Activated CD4-positive, alpha-beta T cell treated with anti-CD3 and anti-CD28 coated beads for 48 hours (primary cell): Measurements from ENCODE around the gene CCNQ.
"Not testable (repeated sequence)": the region's sequence is repeated elsewhere in the genome, so short reads cannot be mapped to it uniquely, and the experiment has no call there.

Source experiments
- DNase-seq: peaks from one replicate; pipeline ENCODE4 v3.0.0-alpha.2; 2020

Gene CCNQ

DNA sequence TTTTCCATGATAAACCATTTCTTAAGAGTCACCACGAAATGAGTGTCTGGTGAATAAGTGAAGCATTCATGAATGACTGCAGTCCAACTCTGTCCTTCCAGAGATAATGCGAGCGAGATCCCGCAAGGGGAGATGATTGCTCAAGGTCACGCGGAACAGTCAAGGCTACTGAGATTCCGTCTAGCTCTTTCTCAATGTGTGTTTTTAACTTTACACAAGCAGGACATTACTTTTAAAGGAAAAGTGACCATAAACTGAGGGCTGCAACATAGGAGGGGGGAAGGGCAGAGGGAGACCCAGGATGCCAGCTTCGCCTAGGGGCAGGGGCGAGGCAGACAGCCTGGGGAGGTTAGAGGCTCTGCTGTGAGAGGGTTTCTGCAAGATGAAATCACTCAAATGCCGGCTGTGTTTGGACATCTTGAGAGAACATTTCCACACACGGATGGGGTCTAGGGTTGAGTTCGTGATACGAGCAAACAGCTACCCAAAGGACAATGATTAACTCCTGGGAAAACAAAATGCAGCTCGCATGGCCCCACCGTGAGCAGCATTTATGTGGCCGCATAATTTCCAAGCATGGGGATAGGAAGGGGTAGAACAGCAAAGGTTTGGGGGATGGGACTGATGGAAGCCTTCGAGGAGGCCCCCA, 23.8 kb upstream of the CCNQ start:
- no peak for DNase-seq

DNA sequence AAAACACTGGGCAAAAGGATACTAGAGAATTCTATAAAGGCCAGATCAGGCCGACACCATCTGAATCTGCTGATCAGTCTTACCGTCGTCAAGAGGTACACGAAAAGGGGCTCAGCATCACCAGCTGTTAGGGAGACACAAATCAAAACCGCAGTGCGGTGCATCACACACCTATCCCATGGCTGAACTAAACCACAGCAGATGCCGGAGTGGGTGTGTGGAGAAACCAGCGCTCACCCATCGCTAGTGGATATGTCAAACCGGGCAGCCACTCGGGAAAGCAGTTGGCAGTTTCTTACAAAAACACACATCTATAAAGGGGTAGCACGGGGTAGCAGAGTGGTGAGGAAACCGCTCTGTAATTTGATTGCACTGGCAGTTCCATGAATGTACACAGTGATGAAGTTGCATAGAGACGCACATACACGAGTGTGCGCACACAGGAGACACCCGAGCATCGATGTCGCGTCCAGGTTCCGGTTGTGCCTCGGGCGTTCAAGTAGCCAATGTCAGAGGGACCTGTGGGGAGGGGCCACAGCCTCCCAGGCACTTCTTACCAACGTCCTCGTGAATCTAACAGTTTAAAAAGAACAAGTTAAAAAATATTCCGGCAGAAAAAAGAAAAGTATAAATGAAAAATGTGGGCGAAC, 23.1 kb upstream of the CCNQ start:
- DNase-seq, result no peak

DNA sequence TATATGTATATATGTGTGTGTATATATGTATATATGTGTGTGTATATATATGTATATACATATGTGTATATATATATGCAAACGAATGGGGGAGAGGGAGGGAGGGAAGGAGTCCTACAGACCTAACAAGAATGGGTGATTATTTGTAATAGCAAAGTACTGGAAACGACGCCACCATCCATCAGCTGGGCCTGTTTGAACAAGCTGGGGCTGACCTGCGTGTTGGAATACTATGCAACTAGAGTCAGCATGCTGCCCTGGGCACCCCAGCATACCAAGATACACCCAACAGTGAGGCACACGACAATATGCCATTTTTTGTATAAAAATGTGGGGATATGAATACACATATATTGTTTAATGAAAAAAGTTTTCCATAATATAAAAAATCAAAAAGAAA, 21.6 kb upstream of the CCNQ start:
- no peak for DNase-seq

DNA sequence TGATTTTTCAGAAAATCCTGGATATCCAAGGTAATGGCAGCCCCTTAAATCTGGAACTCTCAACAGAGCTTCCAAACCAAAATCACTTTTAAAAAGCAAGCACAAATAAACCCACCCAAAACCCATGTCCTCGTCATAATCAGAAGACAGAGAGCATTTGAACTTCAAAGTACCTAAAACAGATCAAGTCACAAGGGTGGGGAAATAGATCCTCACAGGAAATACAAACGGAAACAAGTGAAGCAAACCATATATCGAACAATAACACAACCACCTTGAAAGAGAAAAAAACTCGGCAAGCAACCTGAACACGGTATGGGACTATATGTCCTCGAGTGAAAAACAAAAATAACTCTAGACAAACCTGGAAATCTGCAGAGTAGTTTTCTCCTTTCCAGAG, 15.9 kb upstream of the CCNQ start:
- no peak for DNase-seq

DNA sequence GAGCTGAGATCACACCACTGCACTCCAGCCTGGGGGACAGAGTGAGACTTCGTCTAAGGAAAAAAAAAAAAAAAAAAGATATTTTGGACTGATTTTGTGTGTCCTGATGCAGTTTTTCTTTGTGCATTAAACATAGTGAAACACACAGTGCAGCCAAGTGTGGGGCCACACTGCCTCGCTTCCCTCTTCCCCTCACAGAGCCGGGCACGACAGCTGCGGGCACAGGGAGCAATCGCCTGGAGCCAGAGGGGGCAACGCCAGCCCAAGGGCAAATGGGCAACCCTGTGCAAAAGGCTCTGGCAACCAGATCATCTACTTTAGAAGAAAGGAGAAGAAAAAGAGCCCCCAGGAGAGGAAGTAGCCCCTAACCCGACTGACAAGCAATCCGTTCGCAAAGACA, 13.5 kb upstream of the CCNQ start:
- DNase-seq, result no peak

DNA sequence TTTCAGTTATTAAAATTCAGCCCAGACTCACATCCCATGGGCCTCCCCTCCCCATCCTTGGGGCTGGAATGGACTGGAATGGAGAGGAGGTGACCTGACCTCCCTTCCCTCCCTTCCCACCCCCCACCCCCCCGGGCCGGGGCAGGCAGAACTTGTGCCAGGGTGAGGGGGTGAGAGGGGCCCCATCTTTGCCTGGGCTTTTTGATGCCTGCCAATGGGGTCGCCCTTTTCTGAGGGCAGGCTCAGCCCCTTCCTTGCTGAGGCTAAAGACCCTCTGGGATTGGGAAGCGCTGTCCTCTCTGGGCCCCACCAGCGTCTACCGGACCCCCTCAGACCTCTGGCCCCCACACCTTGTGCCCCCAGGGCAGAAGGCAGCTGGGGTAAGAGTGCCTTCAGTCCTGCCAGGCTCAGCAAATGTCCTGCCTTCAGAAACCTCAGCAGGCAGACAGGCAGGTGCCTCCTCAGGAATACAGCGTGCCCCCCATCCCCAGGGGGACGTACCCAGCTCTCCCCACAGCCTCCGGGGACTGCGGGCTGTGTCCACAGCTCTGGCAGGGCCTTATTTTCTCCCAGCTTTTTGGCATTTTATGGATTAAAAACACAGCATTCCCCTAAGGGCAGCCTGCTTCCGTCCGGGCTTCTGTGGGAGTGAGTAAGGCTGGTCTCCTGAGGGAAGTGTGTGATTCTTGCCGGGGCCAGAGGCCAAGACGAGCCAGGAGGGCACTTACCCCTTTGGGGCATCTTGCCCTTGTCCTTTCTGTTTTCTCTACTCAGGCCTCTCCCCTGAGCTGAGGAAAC, 12.6 kb upstream of the CCNQ start:
- no peak for DNase-seq

DNA sequence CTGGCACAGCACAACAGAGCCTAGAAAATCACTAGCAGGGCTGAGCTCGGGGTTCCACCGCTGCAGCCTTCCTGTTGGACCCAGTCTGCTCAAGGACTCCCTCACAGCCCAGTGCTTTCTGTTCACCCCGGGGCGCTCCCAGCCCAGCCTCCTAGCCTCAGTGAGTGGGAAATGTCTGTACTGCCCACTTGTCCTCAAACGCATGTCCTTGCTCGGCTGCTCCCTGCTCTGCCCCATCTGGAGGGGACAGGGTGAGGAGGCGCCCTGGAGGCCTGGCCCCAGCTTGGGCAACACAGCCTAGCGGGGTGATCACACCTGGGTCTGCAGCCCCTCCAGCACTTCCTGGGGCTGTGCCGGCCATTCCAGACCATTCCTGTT, 11.9 kb upstream of the CCNQ start:
- no peak for DNase-seq

DNA sequence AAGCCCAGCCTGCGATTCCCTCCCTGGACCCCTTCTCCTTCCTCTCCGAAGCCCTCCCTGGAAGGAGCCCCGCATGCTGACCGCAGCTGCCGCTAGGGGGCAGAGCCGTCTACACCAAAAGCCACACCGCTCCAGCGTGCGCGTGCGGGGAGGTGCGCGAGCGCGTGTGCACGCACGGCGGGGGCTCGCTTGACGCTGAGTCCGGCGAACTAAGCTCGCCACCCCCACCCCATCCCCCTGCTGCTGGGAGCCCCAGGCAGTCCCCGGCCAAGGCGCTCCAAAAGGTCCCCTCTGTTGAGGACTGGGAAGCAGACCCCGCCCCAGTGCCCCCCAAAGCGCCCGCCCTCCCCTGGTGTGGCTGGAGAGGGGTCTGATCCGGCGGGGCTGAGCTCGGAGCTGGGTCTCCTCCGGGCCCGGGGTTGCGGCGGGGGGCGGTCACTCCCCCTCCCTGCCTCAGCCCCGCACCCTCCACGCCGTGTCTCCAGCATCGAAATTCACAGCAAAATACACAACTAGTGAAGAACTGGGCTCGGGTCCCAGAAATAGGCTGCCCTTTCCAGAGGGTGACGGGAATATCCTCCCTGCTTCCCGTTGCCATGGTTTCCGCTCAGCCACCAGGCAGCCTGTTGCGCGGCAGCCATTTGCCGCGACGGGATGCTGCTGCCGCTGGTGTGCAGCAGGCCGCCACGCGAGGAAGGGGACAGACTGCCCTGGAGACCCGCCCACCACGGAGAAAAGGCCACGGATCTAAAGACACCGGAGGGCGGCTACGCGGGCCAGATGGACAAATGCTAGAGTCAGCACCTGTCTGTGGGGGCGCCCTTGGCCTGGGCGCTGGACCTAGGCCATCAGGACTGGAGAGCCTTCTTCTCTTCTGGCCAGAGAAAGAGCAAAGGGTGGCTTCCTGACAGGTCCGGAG, 11.2 kb upstream of the CCNQ start:
- peak; percentile 84 for DNase-seq

DNA sequence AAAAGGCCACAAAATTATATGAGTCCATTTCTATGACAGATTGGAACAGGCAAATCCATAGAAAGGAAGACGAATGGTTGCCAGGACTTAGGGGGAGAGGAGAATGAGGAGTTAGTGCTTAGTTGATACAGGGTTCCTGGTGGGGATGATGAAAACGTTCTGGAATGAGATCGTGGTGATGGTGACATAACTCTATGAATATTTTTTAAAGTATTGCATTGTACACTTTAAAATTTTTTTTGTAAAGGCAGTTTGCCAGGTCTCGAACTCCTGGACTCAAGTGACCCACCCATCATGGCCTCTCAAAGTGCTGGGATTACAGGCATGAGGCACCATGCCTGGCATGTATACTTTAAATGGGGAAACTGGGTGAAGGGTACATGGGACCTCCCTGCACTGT, 9.9 kb upstream of the CCNQ start:
- no peak for DNase-seq

DNA sequence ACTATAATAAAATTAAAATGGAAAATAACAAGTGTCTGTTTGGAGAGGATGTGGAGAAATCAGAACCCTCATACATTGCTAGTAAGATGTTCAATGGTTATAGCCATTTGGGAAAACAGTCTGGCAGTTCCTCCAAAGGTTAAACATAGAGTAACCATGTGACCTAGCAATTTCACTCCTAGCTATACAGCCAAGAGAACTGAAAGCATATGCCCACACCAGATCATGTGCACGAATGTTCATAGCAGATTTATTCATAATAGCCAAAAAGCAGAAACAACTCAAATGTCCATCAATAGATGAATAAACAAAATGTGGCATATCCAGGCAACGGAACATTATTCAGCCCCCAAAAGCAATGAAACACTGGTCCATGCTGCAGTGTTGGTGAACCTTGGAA, 9.4 kb upstream of the CCNQ start:
- DNase-seq, result no peak

DNA sequence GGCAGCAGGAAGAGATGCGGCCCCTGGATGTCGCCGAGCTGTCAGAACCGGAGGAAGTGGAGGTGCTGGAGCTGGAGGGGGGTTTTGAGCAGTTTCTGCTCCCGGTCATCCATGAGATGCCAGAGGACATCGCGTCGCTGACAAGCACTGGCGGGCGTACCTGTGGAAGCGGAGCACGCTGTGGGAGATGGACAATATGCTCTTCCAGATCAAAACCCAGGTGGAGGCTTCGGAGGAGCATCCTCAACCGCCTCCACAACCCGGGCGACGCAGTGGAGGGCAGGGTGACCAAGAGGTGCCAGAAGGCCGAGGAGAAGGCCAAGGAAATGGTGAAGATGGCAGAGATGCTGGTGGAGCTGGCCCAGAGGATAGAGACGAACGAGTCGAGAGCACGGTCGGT, 7.6 kb upstream of the CCNQ start:
- DNase-seq, result no peak

DNA sequence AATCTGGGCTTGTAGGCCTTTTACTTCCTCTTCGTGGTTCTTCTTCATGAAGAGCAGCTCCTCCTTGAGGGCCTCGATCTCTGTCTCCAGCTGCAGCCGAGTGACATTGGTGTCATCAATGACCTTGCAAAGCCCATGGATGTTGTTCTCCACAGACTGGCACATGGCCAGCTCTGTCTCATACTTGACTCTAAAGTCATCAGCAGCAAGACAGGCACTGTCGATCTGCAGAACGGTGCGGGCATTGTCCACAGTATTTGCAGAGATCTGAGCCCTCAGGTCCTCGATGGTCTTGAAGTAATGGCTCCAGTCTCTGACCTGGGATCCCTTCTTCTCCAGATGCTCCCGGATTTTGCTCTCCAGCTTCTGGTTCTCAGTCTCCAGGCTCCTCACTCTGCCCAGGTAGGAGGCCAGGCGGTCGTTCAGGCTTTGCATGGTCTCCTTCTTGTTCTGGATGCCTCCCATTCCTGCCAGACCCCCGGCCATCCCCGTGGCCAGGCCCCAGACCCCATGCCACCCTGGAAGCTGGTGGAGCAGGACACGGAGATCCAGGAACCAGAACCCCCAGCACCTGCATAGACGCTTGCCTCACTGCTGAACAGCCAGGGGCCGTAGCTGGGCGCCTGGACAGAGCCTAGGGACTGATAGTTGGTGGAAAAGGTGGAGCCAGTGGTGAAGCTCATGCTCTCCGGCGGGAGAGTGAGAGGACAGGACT, 5.9 kb upstream of the CCNQ start:
- not testable (repeated sequence) for DNase-seq

DNA sequence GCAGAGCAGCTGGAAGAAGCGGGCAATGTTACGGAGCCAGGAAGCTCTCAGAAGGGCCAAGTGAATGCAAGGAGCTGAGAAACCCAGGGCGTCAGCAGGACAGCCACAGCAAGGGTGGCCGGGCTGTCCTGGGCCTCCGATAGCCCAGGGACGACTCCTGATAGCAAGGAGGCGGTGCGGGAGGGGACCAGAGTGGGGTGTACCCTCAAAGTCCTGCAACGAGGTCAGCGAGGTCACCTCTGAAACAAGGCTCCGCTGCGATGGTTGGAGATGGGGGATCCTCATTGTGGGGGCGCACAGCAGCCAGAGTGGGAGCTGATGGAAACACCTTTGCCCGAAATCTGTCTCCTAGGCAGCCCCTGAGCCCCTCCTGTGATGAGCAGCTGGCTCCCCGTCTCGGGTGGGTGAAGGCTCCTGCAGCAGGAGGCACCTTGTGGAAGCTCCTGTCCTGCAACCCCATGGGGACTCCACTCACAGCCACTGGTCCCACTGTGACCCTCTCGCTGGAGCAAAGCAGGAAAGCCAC, 4.3 kb upstream of the CCNQ start:
- no peak for DNase-seq

DNA sequence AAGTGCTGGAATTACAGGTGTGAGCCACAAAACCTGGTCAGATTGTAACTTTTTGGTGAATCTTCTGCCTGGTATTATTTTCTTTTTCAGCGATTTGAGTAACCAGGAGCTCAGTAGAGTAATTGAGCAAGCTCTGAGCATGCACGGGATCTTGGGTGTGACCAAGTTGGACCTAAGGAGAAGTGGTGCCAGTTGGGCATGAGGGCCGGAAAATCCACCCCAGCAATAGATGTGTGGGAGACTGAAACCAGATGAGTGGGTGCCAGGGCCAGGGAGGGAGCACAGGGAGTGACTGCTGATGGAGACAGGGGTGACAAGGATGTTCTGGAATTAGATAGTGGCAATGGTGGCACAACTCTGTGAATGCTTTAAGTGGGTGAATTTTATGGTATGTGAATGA, 3.7 kb upstream of the CCNQ start:
- DNase-seq, result no peak

DNA sequence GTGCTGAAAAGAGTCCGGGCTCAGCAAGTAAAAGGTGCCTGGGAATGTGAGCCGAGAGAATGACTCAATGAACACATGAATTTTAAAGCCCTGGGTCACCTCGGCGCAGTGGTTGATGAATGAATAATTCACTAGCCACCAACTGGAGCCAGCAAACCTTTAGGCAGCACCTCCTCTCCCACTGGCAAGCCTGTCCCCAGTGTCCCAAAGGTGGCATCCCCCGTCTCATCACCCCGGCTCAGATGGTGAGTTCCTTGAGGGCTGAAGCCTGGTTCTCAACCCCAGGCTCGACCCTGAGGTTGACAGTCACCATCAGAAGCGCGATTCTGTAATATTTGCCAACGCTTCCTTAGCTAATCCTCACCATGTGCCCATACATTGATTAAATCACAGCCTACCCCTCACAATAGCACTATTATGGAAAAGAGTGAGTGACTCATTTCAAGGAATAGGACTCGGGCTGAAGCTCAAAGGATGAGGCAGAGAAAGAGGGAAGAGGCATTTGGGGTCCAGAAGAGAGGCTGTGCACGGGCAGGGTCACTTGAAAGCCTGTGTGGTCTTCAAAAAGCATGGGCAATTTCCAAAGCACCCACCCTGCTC, 2.7 kb upstream of the CCNQ start:
- DNase-seq, result no peak

DNA sequence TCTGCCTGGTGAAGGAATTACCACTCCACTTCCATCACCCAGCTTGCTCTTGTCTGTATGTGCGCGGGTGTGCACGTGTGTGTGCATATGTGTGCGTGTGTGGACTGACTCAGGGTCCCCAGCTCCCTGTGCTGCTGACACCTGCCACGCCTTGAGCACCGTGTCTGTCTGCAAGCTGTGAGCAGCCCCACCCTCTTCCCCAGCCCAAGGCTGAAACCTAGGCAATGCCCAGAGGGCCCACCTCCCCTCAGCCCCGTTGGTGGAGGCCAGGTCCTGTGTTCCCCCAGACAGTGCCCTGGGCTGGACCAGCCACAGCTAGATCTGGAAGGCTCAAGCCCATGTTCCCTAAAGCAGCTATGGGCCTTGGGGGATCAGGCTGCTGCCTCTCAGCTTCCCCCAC, 2.0 kb upstream of the CCNQ start:
- DNase-seq, result no peak

DNA sequence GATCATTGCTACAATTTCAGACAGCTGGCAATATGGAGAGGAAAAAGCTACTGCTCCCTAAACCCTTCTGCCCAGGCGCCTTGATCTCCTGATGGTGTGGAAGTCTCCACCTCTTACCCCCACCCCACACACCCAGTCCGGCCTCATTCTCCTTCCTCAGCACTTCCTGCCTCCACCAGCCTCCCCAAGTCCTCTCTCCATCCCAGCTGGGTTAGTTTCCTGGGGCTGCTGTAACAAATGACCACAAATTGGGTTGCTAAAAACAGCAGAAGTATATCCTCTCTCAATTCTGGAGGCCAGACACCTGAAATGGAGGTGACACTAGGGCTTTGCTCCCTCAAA, 1.1 kb upstream of the CCNQ start:
- peak; percentile 13 for DNase-seq

DNA sequence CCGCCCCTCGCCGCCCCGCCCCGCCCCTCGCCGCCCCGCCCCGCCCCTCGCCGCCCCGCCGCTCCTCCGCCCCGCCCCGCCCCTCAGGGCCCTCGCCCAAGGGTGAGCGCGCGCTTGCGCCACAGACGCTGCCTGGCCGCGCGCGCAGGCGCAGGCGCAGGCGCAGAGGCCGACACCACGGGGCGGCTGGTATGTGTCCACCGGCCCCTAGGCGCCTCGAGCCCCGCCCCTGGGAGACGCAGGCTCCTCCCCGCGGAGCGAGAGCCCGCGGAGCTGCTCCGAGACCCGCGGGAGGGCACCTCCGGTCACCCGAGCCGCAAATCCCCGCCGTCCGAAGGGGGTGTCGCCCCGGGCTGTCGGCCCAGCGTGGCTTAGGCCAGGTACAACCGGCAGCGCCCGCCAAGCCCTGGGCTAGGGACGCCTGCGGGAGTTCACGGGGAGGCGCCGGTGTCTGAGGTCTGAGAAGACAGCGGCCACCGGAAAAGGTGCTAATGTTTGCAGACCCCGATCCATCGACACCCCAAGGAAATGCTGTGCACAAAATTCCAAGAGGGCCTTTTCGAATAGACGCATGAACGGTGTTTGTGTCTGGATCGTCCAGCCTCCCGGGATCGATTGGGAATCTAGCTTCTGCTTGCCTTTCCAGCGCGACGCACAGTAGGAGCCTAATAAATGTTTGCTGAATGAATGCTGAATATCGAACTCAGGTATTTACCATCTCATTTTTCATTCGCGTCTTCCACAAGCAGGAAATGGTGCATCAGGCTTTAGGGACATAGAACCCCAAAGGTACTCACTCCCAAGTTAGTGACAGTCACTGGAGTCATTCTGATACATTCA, 473 bp upstream of the CCNQ start:
- DNase-seq, result peak; percentile 89

DNA sequence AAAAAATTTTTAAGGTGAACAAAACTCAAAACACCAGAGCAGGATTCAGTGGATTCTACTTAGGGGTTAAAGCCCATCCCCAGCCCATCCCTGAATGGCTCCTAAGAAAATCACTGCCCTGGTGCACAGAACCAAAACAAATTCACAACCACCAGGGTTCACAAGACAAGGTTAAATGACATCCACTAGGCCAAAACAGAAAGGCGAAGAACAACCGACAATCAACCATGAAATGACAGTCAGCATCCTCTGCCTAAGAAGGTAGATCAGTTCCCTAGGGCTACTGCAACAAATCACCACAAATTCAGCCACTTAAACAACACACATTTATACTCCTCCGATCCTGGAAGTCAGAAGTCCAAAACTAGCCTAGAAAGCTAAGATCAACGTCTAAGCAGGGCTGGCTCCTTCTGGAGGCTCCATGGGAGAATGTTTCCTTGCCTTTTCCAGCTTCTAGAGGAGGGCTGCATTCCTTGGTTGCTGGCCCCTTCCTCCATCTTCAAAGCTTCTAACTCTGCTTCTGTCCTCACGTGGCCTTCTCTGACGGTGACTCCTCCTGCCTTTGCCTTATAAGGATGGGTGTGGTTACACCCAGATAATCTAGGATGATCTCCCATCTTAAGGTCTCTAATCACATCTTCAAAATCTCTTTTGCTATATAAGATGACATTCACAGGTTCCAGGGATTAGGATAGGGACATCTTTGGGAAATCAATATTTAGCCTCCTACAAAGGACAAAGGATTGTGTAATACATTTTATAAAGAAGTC, 1.8 kb downstream of the CCNQ start:
- DNase-seq, result no peak
